DMS114 treated with DMSO at 0.1 percent for 48 hours (cell line): ENCODE measurements around the gene HMGCS2.

Experiments used
- DNase-seq: peaks from one replicate; lab custom pipeline; 2025; ENCODE audit not compliant: unreplicated experiment; lab: John Stamatoyannopoulos, UW

Gene HMGCS2

GRCh38 chr1:119703666-119704450 is 64.8 kb downstream of the HMGCS2 start:
- DNase-seq: no peak

- DNase-seq: no peak
Observed at GRCh38 chr1:119702384-119702783, 66.3 kb downstream of the HMGCS2 start.

GRCh38 chr1:119701659-119702058 is 67.0 kb downstream of the HMGCS2 start:
- DNase-seq: no peak

GRCh38 chr1:119700326-119700725 is 68.4 kb downstream of the HMGCS2 start:
- no peak for DNase-seq
